ENCODE results near the gene APBB2. TPM values are rescaled to one million over a fixed set of nuclear protein-coding genes. Genes with fewer than 3 reads are reported as not detected.

The APBB2 gene
- total and polyA plus RNA-seq, 2 of the 8 experiments (the other 6 are each of a cell fraction or from before 2014, with no cell fraction given), result 58.7 to 59.4 TPM

DNA sequence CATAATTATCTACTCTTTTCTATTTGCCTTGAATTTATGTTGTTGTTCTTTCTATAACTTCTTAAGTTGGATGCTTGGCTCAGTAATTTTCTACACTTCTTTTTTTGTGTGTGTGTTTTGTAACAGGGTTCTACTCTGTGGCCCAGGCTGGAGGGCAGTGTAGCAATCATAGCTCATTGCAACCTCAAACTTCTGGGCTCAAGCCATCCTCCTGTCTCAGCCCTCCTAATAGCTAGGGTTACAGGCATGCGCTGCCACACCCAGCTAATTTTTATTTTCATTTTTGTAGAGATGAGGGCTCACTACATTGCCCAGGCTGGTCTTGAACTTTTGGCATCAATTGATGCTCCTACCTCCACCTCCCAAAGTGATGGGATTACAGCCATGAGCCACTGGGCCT lies 21.7 kb upstream of the APBB2 start (continued):
- TF ChIP-seq FOSL1 (IDR thresholded peaks at IDR 0.05; ENCODE audit: insufficient read depth, low read depth, low read length) (no peak), YY1 (IDR thresholded peaks at IDR 0.05; ENCODE audit: low read depth, low read length) (no peak), ASH2L (IDR thresholded peaks at IDR 0.05; ENCODE audit: low read length) (no peak), KDM5A (IDR thresholded peaks at IDR 0.05; ENCODE audit: low read length) (no peak), EGR1 (IDR thresholded peaks at IDR 0.05; ENCODE audit: borderline replicate concordance, low read depth, low read length) (no peak), POLR2A (IDR thresholded peaks at IDR 0.05; ENCODE audit: control extremely low read depth in 1 of 2, low read depth in 2 of 2, low read length in 2 of 2) (no peak), GABPA (IDR thresholded peaks at IDR 0.05; ENCODE audit: borderline replicate concordance, insufficient read depth, low read length) (no peak)

All from H1 (cell line).